IMR-90 (cell line): ENCODE results near the gene CALU. TPM values are rescaled to one million over a fixed set of nuclear protein-coding genes. Genes with fewer than 3 reads are reported as not detected.

Experiments
- ATAC-seq: fragments of 200-7000 bp; cut with Tn5 transposase; 2 replicates; pipeline ENCODE4 v1.9.1; 2020; ENCODE audit warnings: low read depth, mild to moderate bottlenecking, moderate library complexity
- BruUV-seq: library from RNA; stranded (reverse); fragments of 400-500 nt; replicated peaks from 2 replicates; lab custom pipeline; 2021; lab: Mats Ljungman, UMichigan
- CTCF ChIA-PET: fragments of 300-600 bp; formaldehyde crosslinking; extraction: SDS; loops from one replicate; lab custom pipeline; 2021; ENCODE audit warnings: antibody characterized with exemption; lab: Yijun Ruan, JAX
- POLR2A ChIA-PET: fragments of 300-600 bp; sonication (Branson Sonifier 250); formaldehyde crosslinking; loops from one replicate; lab custom pipeline; 2022; ENCODE audit warnings: antibody characterized with exemption; ENCODE audit not compliant: unreplicated experiment; lab: Charles Lee
- DNase-seq: peaks from one replicate; pipeline ENCODE4 v3.0.0; 2013
- H2AFZ ChIP-seq: replicated peaks from 2 replicates; pipeline ENCODE3; 2013; ENCODE audit warnings: low read length, mild to moderate bottlenecking; ENCODE audit not compliant: poor library complexity
- H2AK5ac ChIP-seq: 2 replicates; pipeline ENCODE4 v1.6.1; 2013; ENCODE audit warnings: low read depth, low read length, inconsistent platforms
- H2AK9ac ChIP-seq: replicated peaks from 2 replicates; pipeline ENCODE3; 2013; ENCODE audit warnings: mild to moderate bottlenecking, low read depth, low read length, moderate library complexity; ENCODE audit not compliant: poor library complexity
- H2BK120ac ChIP-seq: 2 replicates; pipeline ENCODE4 v1.6.1; 2013; ENCODE audit warnings: low read depth, low read length, inconsistent platforms
- H2BK15ac ChIP-seq: 3 replicates; pipeline ENCODE4 v1.6.1; 2013; ENCODE audit warnings: low read depth, low read length, inconsistent platforms
- H2BK20ac ChIP-seq: 2 replicates; pipeline ENCODE4 v1.6.1; 2013; ENCODE audit warnings: low read depth, mild to moderate bottlenecking, inconsistent platforms, low read length, moderate library complexity
- H2BK5ac ChIP-seq: 2 replicates; pipeline ENCODE4 v1.6.1; 2013; ENCODE audit warnings: mild to moderate bottlenecking, low read depth, low read length, inconsistent platforms; ENCODE audit not compliant: poor library complexity, severe bottlenecking
- H3K14ac ChIP-seq: replicated peaks from 2 replicates; pipeline ENCODE4 v1.6.1; 2013; ENCODE audit warnings: low read depth, low read length, inconsistent platforms
- H3K18ac ChIP-seq: 2 replicates; pipeline ENCODE4 v1.6.1; 2013; ENCODE audit warnings: low read depth, low read length, control low read depth
- H3K23ac ChIP-seq: 2 replicates; pipeline ENCODE4 v1.6.1; 2013; ENCODE audit warnings: low read depth, low read length, inconsistent platforms
- H3K27ac ChIP-seq: 2 replicates; pipeline ENCODE4 v1.5.1; 2013; ENCODE audit warnings: mild to moderate bottlenecking, control low read depth, low read length; ENCODE audit not compliant: insufficient read depth
- H3K27me3 ChIP-seq: 2 replicates; pipeline ENCODE4 v1.6.1; 2013; ENCODE audit warnings: low read length; ENCODE audit not compliant: control insufficient read depth, insufficient read depth
- H3K36me3 ChIP-seq: 2 replicates; pipeline ENCODE4 v1.6.1; 2013; ENCODE audit warnings: low read length, mixed read lengths; ENCODE audit not compliant: control insufficient read depth, insufficient read depth
- H3K4ac ChIP-seq: 2 replicates; pipeline ENCODE4 v1.6.1; 2013; ENCODE audit warnings: low read depth, low read length, inconsistent platforms
- H3K4me1 ChIP-seq: 2 replicates; pipeline ENCODE4 v1.6.1; 2013; ENCODE audit warnings: low read length, mixed read lengths; ENCODE audit not compliant: control insufficient read depth, insufficient read depth
- H3K4me2 ChIP-seq: 2 replicates; pipeline ENCODE4 v1.6.1; 2013; ENCODE audit warnings: low read depth, mild to moderate bottlenecking, control low read depth, low read length, moderate library complexity
- H3K4me3 ChIP-seq: 2 replicates; pipeline ENCODE4 v1.5.1; 2013; ENCODE audit warnings: low read depth, mild to moderate bottlenecking, control low read depth, low read length, moderate library complexity; ENCODE audit not compliant: insufficient read depth
- H3K56ac ChIP-seq: 2 replicates; pipeline ENCODE4 v1.6.1; 2013; ENCODE audit warnings: low read length, inconsistent platforms; ENCODE audit not compliant: insufficient read depth; ENCODE audit errors: extremely low read depth
- H3K79me1 ChIP-seq, 2 experiments: 2 replicates each; pipeline ENCODE4 v1.6.1; 2013; ENCODE audit warnings: low read length in 2 of 2, inconsistent platforms in 1 of 2, low read depth in 1 of 2
- H3K9ac ChIP-seq: 2 replicates; pipeline ENCODE4 v1.6.1; 2013; ENCODE audit warnings: low read depth, low read length, control low read depth
- H3K9me1 ChIP-seq: 2 replicates; pipeline ENCODE4 v1.6.1; 2013; ENCODE audit warnings: low read length, inconsistent platforms; ENCODE audit not compliant: insufficient read depth
- H3K9me3 ChIP-seq: 2 replicates; pipeline ENCODE4 v1.6.1; 2013; ENCODE audit warnings: low read length; ENCODE audit not compliant: control insufficient read depth, insufficient read depth
- H4K20me1 ChIP-seq: 2 replicates; pipeline ENCODE4 v1.6.1; 2013; ENCODE audit warnings: low read length, inconsistent platforms; ENCODE audit not compliant: insufficient read depth
- H4K5ac ChIP-seq: 2 replicates; pipeline ENCODE4 v1.6.1; 2013; ENCODE audit warnings: mild to moderate bottlenecking, low read depth, low read length, control low read depth
- H4K8ac ChIP-seq, 2 experiments: 2 replicates each; pipeline ENCODE4 v1.6.1; 2013; ENCODE audit warnings: low read depth in 2 of 2, low read length in 2 of 2, control low read depth in 1 of 2, inconsistent platforms in 1 of 2
- H4K91ac ChIP-seq: 2 replicates; pipeline ENCODE4 v1.6.1; 2013; ENCODE audit warnings: low read depth, low read length, inconsistent platforms; ENCODE audit not compliant: insufficient read depth
- CEBPB ChIP-seq: IDR thresholded peaks from 2 replicates; pipeline ENCODE4 v1.6.1; 2012; ENCODE audit warnings: low read depth, low read length, improper control_type of control experiment
- CHD1 ChIP-seq: IDR thresholded peaks from 2 replicates; pipeline ENCODE4 v1.6.1; 2012; ENCODE audit warnings: low read depth, low read length, improper control_type of control experiment
- FOS ChIP-seq: fragments of 150-350 bp; IDR thresholded peaks from 2 replicates; pipeline ENCODE4 v1.6.1; 2016; ENCODE audit warnings: low read depth, low read length
- WGBS, 2 experiments: methylation state at CpG; one replicate each; pipeline versions ENCODE4 v1.1.5 to v1.1.7; 2013; ENCODE audit warnings: missing lambda C conversion rate in 2 of 2; ENCODE audit not compliant: insufficient read length in 1 of 2; ENCODE audit errors: extremely low coverage in 2 of 2; 5-methylcytosine and 5-hydroxymethylcytosine counted together
- dilution Hi-C: fragments of 300-500 bp; cut with HindIII; formaldehyde crosslinking; loops from one replicate; pipeline ENCODE4 v1.14.3; 2018; ENCODE audit warnings: low sequenced_read_pairs; ENCODE audit not compliant: unreplicated experiment
- in situ Hi-C: fragments of 300-500 bp; cut with MboI; formaldehyde crosslinking; loops from 3 replicates; pipeline ENCODE4 v1.14.3; 2019; ENCODE audit warnings: low sequenced_read_pairs, inconsistent platforms, mixed read lengths
- intact Hi-C: fragments of 100-400 bp; cut with micrococcal nuclease; formaldehyde crosslinking; loops from 2 replicates; pipeline ENCODE4 v1.10.0; 2022
- polyA plus RNA-seq, 3 experiments: library from polyadenylated mRNA; depleted of rRNA; stranded (reverse); fragments of >200 nt; gene quantifications; 2 replicates each; pipeline ENCODE4 v1.2.3, GENCODE V29; 2012; ENCODE audit warnings: low replicate concordance in 1 of 3
- total RNA-seq: library from RNA; depleted of rRNA; stranded (reverse); fragments of >200 nt; gene quantifications from 2 replicates; pipeline ENCODE4 v1.2.3, GENCODE V29; 2012
- TF ChIP-seq, protein P1 (sequence below): fragments of 150-350 bp; IDR thresholded peaks from 2 replicates; pipeline ENCODE4 v1.6.1; 2017; ENCODE audit warnings: mild to moderate bottlenecking, antibody characterized with exemption, low read length, low read depth

Gene CALU
- total and polyA plus RNA-seq, 2 of the 4 experiments (the other 2 are of a cell fraction): 421 to 525 TPM

GRCh38 chr7:128725531-128725930 is 13.6 kb upstream of the CALU start:
- no peak overlapping the region for H4K8ac ChIP-seq
- dilution Hi-C loops (no loop called here), intact Hi-C loops (no loop called here), in situ Hi-C loops (no loop called here)
- no peak overlapping the region for H4K5ac ChIP-seq
- H3K4me2 ChIP-seq: no peak overlapping the region
- no peak overlapping the region for H2AK9ac ChIP-seq
- no CpG with 5 or more reads among the region's 2 CpGs for WGBS, 2 experiments
- H3K23ac ChIP-seq: no peak overlapping the region
- H3K9me1 ChIP-seq: no peaks in the 10 kb centered on the region
- H3K4ac ChIP-seq: no peak overlapping the region
- H4K91ac ChIP-seq: no peak overlapping the region
- H3K36me3 ChIP-seq: no peaks in the 10 kb centered on the region
- no peaks in the 10 kb centered on the region for H3K9me3 ChIP-seq
- H2BK5ac ChIP-seq: no peak overlapping the region
- no peak overlapping the region for H3K4me3 ChIP-seq
- H3K79me1 ChIP-seq: no peaks in the 10 kb centered on the region
- H3K18ac ChIP-seq: no peak overlapping the region
- DNase-seq (no peak), ATAC-seq (no peak)
- H3K9ac ChIP-seq: no peak overlapping the region
- no peak overlapping the region for H2BK120ac ChIP-seq
- H2BK20ac ChIP-seq: no peak overlapping the region
- no peak overlapping the region for H2AK5ac ChIP-seq
- no peak overlapping the region for H3K27ac ChIP-seq
- H3K56ac ChIP-seq: no peak overlapping the region
- BruUV-seq: no TSS peak
- no peaks in the 10 kb centered on the region; the same call in 1 of the 2 replicates for H3K4me1 ChIP-seq
- ChIA-PET POLR2A (no interaction called here), CTCF (no interaction called here)
- no peak overlapping the region for H2BK15ac ChIP-seq
- H3K14ac ChIP-seq: no peak overlapping the region
- no peak for TF ChIP-seq FOS
- TF ChIP-seq, protein P1, sequence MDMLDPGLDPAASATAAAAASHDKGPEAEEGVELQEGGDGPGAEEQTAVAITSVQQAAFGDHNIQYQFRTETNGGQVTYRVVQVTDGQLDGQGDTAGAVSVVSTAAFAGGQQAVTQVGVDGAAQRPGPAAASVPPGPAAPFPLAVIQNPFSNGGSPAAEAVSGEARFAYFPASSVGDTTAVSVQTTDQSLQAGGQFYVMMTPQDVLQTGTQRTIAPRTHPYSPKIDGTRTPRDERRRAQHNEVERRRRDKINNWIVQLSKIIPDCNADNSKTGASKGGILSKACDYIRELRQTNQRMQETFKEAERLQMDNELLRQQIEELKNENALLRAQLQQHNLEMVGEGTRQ: peak; percentile 23; the same call in 1 of the 2 replicates
- no peak for TF ChIP-seq CHD1
- no peak for TF ChIP-seq CEBPB
- peaks cover 13% of the 10 kb centered on the region for H3K27me3 ChIP-seq
- H2AFZ ChIP-seq: no peak overlapping the region
- no peaks in the 10 kb centered on the region; the same call in 1 of the 2 replicates for H4K20me1 ChIP-seq
